GM12892 (cell line): ENCODE results near the gene TPST1.
"Not testable (repeated sequence)": the region's sequence is repeated elsewhere in the genome, so short reads cannot be mapped to it uniquely, and the experiment has no call there.

Experiments
- POLR2A ChIP-seq: IDR thresholded peaks from 2 replicates; pipeline ENCODE4 v1.6.1; 2011; ENCODE audit warnings: low read depth, low read length, control low read depth
- POLR2AphosphoS5 ChIP-seq: IDR thresholded peaks from 2 replicates; pipeline ENCODE4 v1.6.1; 2011; ENCODE audit warnings: low read depth, low read length, control low read depth

GRCh38 chr7:66231326-66232216 is 26.4 kb downstream of the TPST1 start:
- not testable (repeated sequence) for TF ChIP-seq POLR2A, POLR2AphosphoS5
